H1 (cell line): ENCODE results near the gene FCRLB. TPM values are rescaled to one million over a fixed set of nuclear protein-coding genes. Genes with fewer than 3 reads are reported as not detected.

ENCODE experiments used
- CTCF ChIA-PET: fragments of 300-600 bp; sonication (Branson Sonifier 250); formaldehyde crosslinking; loops from one replicate; lab custom pipeline; 2021; ENCODE audit not compliant: partially characterized antibody; lab: Charles Lee
- POLR2A ChIA-PET: fragments of 300-600 bp; sonication (Branson Sonifier 250); formaldehyde crosslinking; loops from one replicate; lab custom pipeline; 2021; ENCODE audit warnings: inconsistent platforms; ENCODE audit not compliant: partially characterized antibody; lab: Charles Lee
- DNase-seq, 2 experiments: peaks; one replicate each; pipeline versions ENCODE4 v3.0.0 to v3.0.0-alpha.2; 2010 to 2022; ENCODE audit warnings: low spot score in 2 of 2, low read depth in 1 of 2, mixed read lengths in 1 of 2
- FAIRE-seq: peaks from 2 replicates; lab custom pipeline; 2011; peaks lifted over from hg19 to GRCh38; lab: Jason Lieb, UNC
- H2AFZ ChIP-seq: 2 replicates; pipeline ENCODE4 v1.8.1; 2012; ENCODE audit warnings: low read length, inconsistent platforms
- H2AK5ac ChIP-seq: 2 replicates; pipeline ENCODE4 v1.6.1; 2013; ENCODE audit warnings: low read depth, low read length
- H2BK120ac ChIP-seq: replicated peaks from 2 replicates; pipeline ENCODE3; 2013; ENCODE audit warnings: low read depth, low read length, inconsistent platforms
- H2BK12ac ChIP-seq: 2 replicates; pipeline ENCODE4 v1.6.1; 2013; ENCODE audit warnings: low read depth, low read length
- H2BK15ac ChIP-seq: 2 replicates; pipeline ENCODE4 v1.6.1; 2013; ENCODE audit warnings: low read length
- H2BK20ac ChIP-seq: 2 replicates; pipeline ENCODE4 v1.6.1; 2013; ENCODE audit warnings: low read length
- H2BK5ac ChIP-seq: 2 replicates; pipeline ENCODE4 v1.6.1; 2013; ENCODE audit warnings: low read depth, low read length
- H3K14ac ChIP-seq: 2 replicates; pipeline ENCODE4 v1.6.1; 2013; ENCODE audit warnings: inconsistent platforms; ENCODE audit not compliant: insufficient read length
- H3K18ac ChIP-seq: 2 replicates; pipeline ENCODE4 v1.6.1; 2013; ENCODE audit warnings: low read length; ENCODE audit errors: extremely low read depth
- H3K23ac ChIP-seq: 2 replicates; pipeline ENCODE4 v1.6.1; 2013; ENCODE audit warnings: inconsistent platforms; ENCODE audit not compliant: insufficient read length
- H3K23me2 ChIP-seq: 2 replicates; pipeline ENCODE4 v1.6.1; 2013; ENCODE audit warnings: low read depth, low read length
- H3K27ac ChIP-seq: 2 replicates; pipeline ENCODE4 v1.6.1; 2011; ENCODE audit warnings: low read depth, low read length, inconsistent platforms
- H3K27me3 ChIP-seq, 4 experiments: replicated peaks in 1 of 4; 1 replicate in 1 of 4; 2 replicates in 3 of 4; pipeline versions ENCODE4 v1.6.1 to v1.8.1; 2011 to 2013; ENCODE audit warnings: low read length in 3 of 4, mild to moderate bottlenecking in 3 of 4, inconsistent platforms in 2 of 4, mixed read lengths in 2 of 4, moderate library complexity in 1 of 4; ENCODE audit not compliant: control insufficient read depth in 3 of 4, insufficient read depth in 3 of 4; ENCODE audit errors: extremely low read depth in 1 of 4
- H3K36me3 ChIP-seq, 4 experiments: 2 replicates each; pipeline versions ENCODE4 v1.6.1 to v1.8.1; 2011 to 2013; ENCODE audit warnings: mild to moderate bottlenecking in 4 of 4, low read length in 3 of 4, moderate library complexity in 2 of 4, control low read depth in 1 of 4, inconsistent platforms in 1 of 4; ENCODE audit not compliant: insufficient read depth in 4 of 4, control insufficient read depth in 2 of 4
- H3K4ac ChIP-seq: replicated peaks from 2 replicates; pipeline ENCODE3; 2013; ENCODE audit warnings: low read length, low read depth, mixed read lengths, inconsistent platforms; ENCODE audit not compliant: insufficient read length
- H3K4me1 ChIP-seq, 4 experiments: replicated peaks in 1 of 4; 1 replicate in 1 of 4; 2 replicates in 3 of 4; pipeline versions ENCODE4 v1.6.1 to v1.8.1; 2011 to 2013; ENCODE audit warnings: low read length in 3 of 4, inconsistent platforms in 2 of 4, mixed read lengths in 1 of 4; ENCODE audit not compliant: insufficient read depth in 4 of 4, control insufficient read depth in 3 of 4
- H3K4me2 ChIP-seq, 2 experiments: 2 replicates each; pipeline versions ENCODE4 v1.6.1 to v1.8.1; 2011 to 2013; ENCODE audit warnings: low read depth in 2 of 2, low read length in 2 of 2, control low read depth in 1 of 2, inconsistent platforms in 1 of 2, mild to moderate bottlenecking in 1 of 2; ENCODE audit not compliant: insufficient read depth in 1 of 2
- H3K4me3 ChIP-seq, 4 experiments: fragments of 200-600, 300-600 bp in 1 of 4; sonication (generic), shearing (Covaris generic), sonication (Bioruptor Twin) in 1 of 4; 2 replicates each; pipeline versions ENCODE4 v1.5.1 to v1.8.1; 2011 to 2016; ENCODE audit warnings: low read length in 4 of 4, low read depth in 3 of 4, control low read depth in 2 of 4, inconsistent platforms in 2 of 4, mild to moderate bottlenecking in 2 of 4, mixed read lengths in 1 of 4, moderate library complexity in 1 of 4; ENCODE audit not compliant: insufficient read depth in 2 of 4; ENCODE audit errors: extremely low read depth in 1 of 4
- H3K56ac ChIP-seq: replicated peaks from 2 replicates; pipeline ENCODE3; 2013; ENCODE audit warnings: low read depth, mild to moderate bottlenecking, mixed read lengths, low read length, inconsistent platforms; ENCODE audit not compliant: insufficient read length
- H3K79me1 ChIP-seq: 2 replicates; pipeline ENCODE4 v1.6.1; 2013; ENCODE audit warnings: low read depth, low read length, control low read depth
- H3K79me2 ChIP-seq, 2 experiments: 2 replicates each; pipeline versions ENCODE4 v1.6.1 to v1.8.1; 2012 to 2013; ENCODE audit warnings: low read length in 2 of 2, mild to moderate bottlenecking in 2 of 2, inconsistent platforms in 1 of 2; ENCODE audit not compliant: insufficient read depth in 2 of 2, control insufficient read depth in 1 of 2
- H3K9ac ChIP-seq, 4 experiments: replicated peaks in 1 of 4; 1 replicate in 1 of 4; 2 replicates in 3 of 4; pipeline versions ENCODE4 v1.6.1 to v1.8.1; 2011 to 2013; ENCODE audit warnings: low read depth in 3 of 4, low read length in 3 of 4, control low read depth in 2 of 4, mild to moderate bottlenecking in 2 of 4, moderate library complexity in 2 of 4, inconsistent platforms in 1 of 4; ENCODE audit errors: extremely low read depth in 1 of 4
- H3K9me3 ChIP-seq, 2 experiments: 2 replicates each; pipeline versions ENCODE4 v1.6.1 to v1.8.1; 2012 to 2013; ENCODE audit warnings: mild to moderate bottlenecking in 2 of 2, moderate library complexity in 2 of 2, control low read depth in 1 of 2, inconsistent platforms in 1 of 2, low read depth in 1 of 2, low read length in 1 of 2, mixed read lengths in 1 of 2; ENCODE audit not compliant: insufficient read depth in 2 of 2
- H4K20me1 ChIP-seq, 2 experiments: replicated peaks in 1 of 2; 2 replicates each; pipeline versions ENCODE3 to v1.8.1; 2011 to 2013; ENCODE audit warnings: inconsistent platforms in 2 of 2, low read length in 2 of 2, mild to moderate bottlenecking in 1 of 2; ENCODE audit not compliant: insufficient read depth in 2 of 2, control insufficient read depth in 1 of 2
- H4K5ac ChIP-seq: 2 replicates; pipeline ENCODE4 v1.6.1; 2013; ENCODE audit warnings: low read length, low read depth, mixed read lengths, inconsistent platforms; ENCODE audit not compliant: insufficient read length
- H4K8ac ChIP-seq: 2 replicates; pipeline ENCODE4 v1.8.0; 2013; ENCODE audit warnings: mild to moderate bottlenecking, moderate library complexity, low read length, inconsistent platforms; ENCODE audit not compliant: insufficient read depth; ENCODE audit errors: extremely low read depth
- H4K91ac ChIP-seq: replicated peaks from 2 replicates; pipeline ENCODE3; 2013; ENCODE audit warnings: low read length, mixed read lengths, inconsistent platforms; ENCODE audit not compliant: insufficient read length
- ASH2L ChIP-seq: fragments of 200-600, 300-600 bp; sonication (generic); IDR thresholded peaks from one replicate; pipeline ENCODE4 v1.7.1; 2017; ENCODE audit warnings: low read length
- BCL11A ChIP-seq, 2 experiments: IDR thresholded peaks; one replicate each; pipeline ENCODE4 v1.6.1; 2011; ENCODE audit warnings: low read depth in 2 of 2, low read length in 2 of 2, mild to moderate bottlenecking in 2 of 2
- BRCA1 ChIP-seq: IDR thresholded peaks from 2 replicates; pipeline ENCODE4 v1.6.1; 2012; ENCODE audit warnings: low read depth, low read length, improper control_type of control experiment
- CTBP2 ChIP-seq: IDR thresholded peaks from 2 replicates; pipeline ENCODE4 v1.7.0; 2011; ENCODE audit warnings: borderline replicate concordance, mild to moderate bottlenecking, moderate library complexity, mixed read lengths, low read length; ENCODE audit not compliant: insufficient read depth, insufficient read length
- EGR1 ChIP-seq: IDR thresholded peaks from 2 replicates; pipeline ENCODE4 v1.6.1; 2011; ENCODE audit warnings: low read depth, low read length, borderline replicate concordance
- FOSL1 ChIP-seq: IDR thresholded peaks from 2 replicates; pipeline ENCODE4 v1.6.1; 2011; ENCODE audit warnings: mild to moderate bottlenecking, low read depth, low read length, moderate library complexity; ENCODE audit not compliant: insufficient read depth
- HDAC2 ChIP-seq, 2 experiments: fragments of 300-600 bp in 1 of 2; sonication (generic) in 1 of 2; IDR thresholded peaks; 2 replicates each; pipeline ENCODE4 v1.6.1; 2011 to 2012; ENCODE audit warnings: low read depth in 2 of 2, low read length in 2 of 2, mild to moderate bottlenecking in 2 of 2, moderate library complexity in 2 of 2, borderline replicate concordance in 1 of 2, inconsistent platforms in 1 of 2
- HDAC6 ChIP-seq: IDR thresholded peaks from one replicate; pipeline ENCODE4 v1.7.1; 2012; ENCODE audit warnings: low read depth, mild to moderate bottlenecking, inconsistent platforms, low read length, moderate library complexity
- JUND ChIP-seq: IDR thresholded peaks from 2 replicates; pipeline ENCODE4 v1.6.1; 2011; ENCODE audit warnings: mild to moderate bottlenecking, improper control_type of control experiment, low read length
- KDM1A ChIP-seq: fragments of 200-600, 300-600 bp; sonication (generic); IDR thresholded peaks from 2 replicates; pipeline ENCODE4 v1.7.1; 2016; ENCODE audit warnings: mild to moderate bottlenecking, low read length, borderline replicate concordance
- NRF1 ChIP-seq: IDR thresholded peaks from 2 replicates; pipeline ENCODE4 v1.6.1; 2011; ENCODE audit warnings: mild to moderate bottlenecking, low read depth, low read length, improper control_type of control experiment
- POLR2A ChIP-seq, 2 experiments: IDR thresholded peaks; 1 replicate in 1 of 2; 2 replicates in 1 of 2; pipeline ENCODE4 v1.6.1; 2011; ENCODE audit warnings: low read depth in 2 of 2, low read length in 2 of 2, mild to moderate bottlenecking in 2 of 2; ENCODE audit errors: control extremely low read depth in 1 of 2
- POU5F1 ChIP-seq: IDR thresholded peaks from 2 replicates; pipeline ENCODE4 v1.6.1; 2011; ENCODE audit warnings: low read depth, mild to moderate bottlenecking, low read length, moderate library complexity
- SRF ChIP-seq: IDR thresholded peaks from 2 replicates; pipeline ENCODE4 v1.6.1; 2011; ENCODE audit warnings: mild to moderate bottlenecking, low read depth, low read length, moderate library complexity
- SUZ12 ChIP-seq: fragments of 200-600 bp; sonication (generic); IDR thresholded peaks from 2 replicates; pipeline ENCODE4 v1.6.1; 2012; ENCODE audit warnings: mild to moderate bottlenecking, inconsistent platforms, low read length, moderate library complexity, mixed read lengths
- TEAD4 ChIP-seq: IDR thresholded peaks from 2 replicates; pipeline ENCODE4 v1.6.1; 2012; ENCODE audit warnings: low read depth, low read length, inconsistent platforms, mixed read lengths
- WGBS, 2 experiments: shearing (Covaris generic) in 1 of 2; methylation state at CpG; one replicate each; pipeline versions ENCODE4 v1.1.6 to v1.1.7; 2013 to 2015; ENCODE audit warnings: low lambda C conversion rate in 2 of 2, mixed read lengths in 2 of 2, inconsistent platforms in 1 of 2, low coverage in 1 of 2, missing lambda C conversion rate in 1 of 2; ENCODE audit not compliant: insufficient replicate concordance in 2 of 2, insufficient coverage in 1 of 2, insufficient read length in 1 of 2; ENCODE audit errors: extremely low coverage in 1 of 2, missing lambda C conversion rate in 1 of 2; 5-methylcytosine and 5-hydroxymethylcytosine counted together
- polyA plus RNA-seq, 7 experiments: library from polyadenylated mRNA; depleted of rRNA in 3 of 7; stranded (reverse) in 5 of 7; unstranded in 2 of 7; fragments of >200 nt in 5 of 7; fragments of 200-250 nt in 2 of 7; gene quantifications; 1 replicate in 5 of 7; 2 replicates in 1 of 7; 4 replicates in 1 of 7; pipeline versions ENCODE4 v1.2.1 to v1.2.3, GENCODE V29; 2011 to 2013; ENCODE audit warnings: missing spikeins in 2 of 7, mixed read lengths in 2 of 7
- total RNA-seq: library from RNA; stranded (reverse); fragmentation: NEBNext Ultra II Directional; extraction: Animal tissue kit (Norgen Biotek cat#: 25700); gene quantifications from 2 replicates; pipeline ENCODE4 v1.2.1, GENCODE V29; 2021

FCRLB gene
- total and polyA plus RNA-seq, 2 of the 8 experiments (the other 6 are each of a cell fraction or from before 2014, with no cell fraction given) = 0.14 to 0.24 TPM

DNA sequence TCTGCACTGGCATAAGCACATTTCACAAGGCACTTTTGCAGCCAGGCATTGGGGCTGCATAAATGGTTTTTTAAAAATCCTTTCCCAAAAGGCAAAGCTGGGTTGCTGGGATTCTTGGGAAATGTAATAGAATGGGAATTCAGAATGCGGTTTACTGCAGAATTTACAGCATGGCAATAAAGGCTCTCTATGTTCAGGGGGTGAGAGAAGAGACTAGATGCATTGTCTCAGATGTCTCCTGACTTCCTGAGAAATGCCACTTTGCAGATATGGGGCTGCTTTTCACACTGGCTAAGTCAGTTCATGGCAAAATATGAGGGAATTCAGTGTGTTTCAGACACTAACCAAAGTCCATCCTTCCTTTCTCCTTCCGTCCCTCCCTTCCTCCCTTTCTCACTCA is 44.9 kb upstream of the FCRLB start:
- no peak overlapping the region for H3K4me2 ChIP-seq
- no peak overlapping the region; the same call in 1 of the 2 replicates for H2AFZ ChIP-seq
- POLR2A ChIA-PET = no interaction called here
- H4K8ac ChIP-seq = no peak overlapping the region
- no peak overlapping the region for H2BK120ac ChIP-seq
- H3K79me2 ChIP-seq = no peaks in the 10 kb centered on the region
- no peak overlapping the region for H3K27ac ChIP-seq
- no peak overlapping the region for H4K5ac ChIP-seq
- no peak overlapping the region for H2AK5ac ChIP-seq
- no peak overlapping the region for H2BK5ac ChIP-seq
- no peaks in the 10 kb centered on the region for H3K79me1 ChIP-seq
- FAIRE-seq (no peak), DNase-seq (no peak)
- no peak overlapping the region for H4K91ac ChIP-seq
- no peak overlapping the region for H3K23ac ChIP-seq
- no peak overlapping the region for H3K4me3 ChIP-seq
- H3K4me1 ChIP-seq = peaks cover 0 to 2% (median 0%) of the 10 kb centered on the region in 4 experiments; a peak in 2 of 7 replicates
- H3K9ac ChIP-seq = no peak overlapping the region
- H3K36me3 ChIP-seq = no peaks in the 10 kb centered on the region
- no peak overlapping the region for H2BK12ac ChIP-seq
- no peak overlapping the region for H3K14ac ChIP-seq
- CTCF ChIA-PET = no interaction called here
- no peak overlapping the region for H3K4ac ChIP-seq
- H3K23me2 ChIP-seq = no peaks in the 10 kb centered on the region
- no peak overlapping the region for H3K18ac ChIP-seq
- H3K56ac ChIP-seq = no peak overlapping the region
- no peak overlapping the region for H2BK15ac ChIP-seq
- 97% methylated on average over 2 of the region's 2 CpGs; no CpG with 5 or more reads in 1 of the 2 experiments for WGBS, 2 experiments
- no peaks in the 10 kb centered on the region for H3K27me3 ChIP-seq
- no peaks in the 10 kb centered on the region for H3K9me3 ChIP-seq
- H4K20me1 ChIP-seq = no peaks in the 10 kb centered on the region
- H2BK20ac ChIP-seq = no peak overlapping the region
- TF ChIP-seq CTBP2 (no peak), HDAC6 (no peak), SRF (no peak), BRCA1 (no peak), HDAC2 (IDR thresholded peaks at IDR 0.05; ENCODE audit: borderline replicate concordance in 1 of 2, low read depth in 2 of 2, low read length in 2 of 2) (no peak), BCL11A (IDR thresholded peaks at IDR 0.05; ENCODE audit: low read depth in 2 of 2, low read length in 2 of 2) (no peak), POLR2A (IDR thresholded peaks at IDR 0.05; ENCODE audit: control extremely low read depth in 1 of 2, low read depth in 2 of 2, low read length in 2 of 2) (no peak), FOSL1 (no peak), KDM1A (no peak), EGR1 (no peak), TEAD4 (no peak), NRF1 (no peak), ASH2L (no peak), POU5F1 (no peak), SUZ12 (no peak), JUND (no peak)
